Parathyroid adenoma (tissue), 2 donors: ENCODE results near the gene CELA2B.

Experiments
- H2AFZ ChIP-seq: fragments of 300-600 bp; sonication (generic); one replicate; pipeline ENCODE4 v1.7.0; 2017; ENCODE audit warnings: antibody characterized with exemption, mild to moderate bottlenecking
- H3K27ac ChIP-seq: fragments of 300-600 bp; sonication (generic); one replicate; pipeline ENCODE4 v1.7.0; 2017
- H3K27me3 ChIP-seq: fragments of 300-600 bp; sonication (generic); one replicate; pipeline ENCODE4 v1.7.0; 2017; ENCODE audit warnings: low read length; ENCODE audit not compliant: control insufficient read depth, insufficient read depth
- H3K36me3 ChIP-seq: fragments of 300-600 bp; sonication (generic); one replicate; pipeline ENCODE4 v1.7.0; 2017; ENCODE audit warnings: low read length; ENCODE audit not compliant: control insufficient read depth, insufficient read depth
- H3K4me1 ChIP-seq: fragments of 300-600 bp; sonication (generic); one replicate; pipeline ENCODE4 v1.7.0; 2017; ENCODE audit warnings: control low read depth
- H3K4me2 ChIP-seq: fragments of 300-600 bp; sonication (generic); one replicate; pipeline ENCODE4 v1.7.0; 2017; ENCODE audit warnings: low read length
- H3K4me3 ChIP-seq: fragments of 300-600 bp; sonication (generic); one replicate; pipeline ENCODE4 v1.7.0; 2017; ENCODE audit warnings: low read depth, low read length
- H3K79me2 ChIP-seq: fragments of 300-600 bp; sonication (generic); one replicate; pipeline ENCODE4 v1.7.0; 2017; ENCODE audit warnings: control low read depth
- H3K9ac ChIP-seq: fragments of 300-600 bp; sonication (generic); one replicate; pipeline ENCODE4 v1.7.0; 2017; ENCODE audit warnings: mild to moderate bottlenecking
- H3K9me3 ChIP-seq: fragments of 300-600 bp; sonication (generic); one replicate; pipeline ENCODE4 v1.7.0; 2017; ENCODE audit warnings: low read length; ENCODE audit not compliant: control insufficient read depth
- TF ChIP-seq, protein P1 (sequence below): fragments of 300-600 bp; sonication (generic); IDR thresholded peaks from one replicate; pipeline ENCODE4 v1.7.0; 2017; ENCODE audit warnings: antibody characterized with exemption, mild to moderate bottlenecking
- donor health status: primary hyperparathyroidism.

The CELA2B gene

DNA sequence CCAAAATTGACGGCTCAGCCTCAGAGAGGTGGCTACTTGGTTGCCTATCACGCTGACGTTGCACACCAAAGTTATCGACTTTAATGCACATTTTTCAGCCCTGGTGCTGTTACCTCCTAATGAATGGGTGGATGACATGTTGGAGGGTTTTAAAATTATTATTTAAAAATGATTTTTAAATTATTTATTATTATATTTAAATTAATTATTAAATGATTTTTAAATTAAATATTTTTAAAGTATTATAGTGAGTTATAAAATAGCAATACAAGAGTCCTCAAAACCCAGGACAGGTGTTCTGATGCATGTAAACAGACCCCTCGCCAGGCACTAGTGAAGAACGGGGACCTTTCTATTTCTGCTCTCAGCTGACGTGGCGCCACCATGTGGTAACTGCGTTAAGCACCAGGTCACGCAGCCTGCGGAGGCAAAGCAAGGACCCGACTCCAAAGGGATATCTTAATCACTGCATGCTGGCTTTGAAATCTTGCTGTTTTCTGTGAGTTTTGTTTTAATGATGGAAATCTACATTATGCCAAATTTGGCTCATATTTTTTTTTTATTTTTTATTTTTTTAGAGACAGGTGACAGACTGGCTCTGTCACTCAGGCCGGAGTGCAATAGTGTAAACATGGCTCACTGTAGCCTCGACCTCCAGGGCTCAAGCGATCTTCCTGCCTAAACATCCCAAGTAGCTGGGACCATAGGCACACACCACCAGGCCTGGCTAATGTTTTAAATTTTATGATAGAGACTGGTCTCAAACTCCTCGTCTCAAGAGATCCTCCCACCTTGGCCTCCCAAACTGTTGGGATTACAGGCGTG is 25.5 kb downstream of the CELA2B start:
- Histone ChIP-seq H3K27me3 (no peaks in the 10 kb centered on the region), H3K27ac (no peak overlapping the region), H3K79me2 (no peaks in the 10 kb centered on the region), H3K9me3 (no peaks in the 10 kb centered on the region), H3K36me3 (no peaks in the 10 kb centered on the region), H2AFZ (no peak overlapping the region), H3K4me2 (no peak overlapping the region), H3K9ac (no peak overlapping the region), H3K4me1 (no peaks in the 10 kb centered on the region), H3K4me3 (no peak overlapping the region)
- TF ChIP-seq, protein P1, sequence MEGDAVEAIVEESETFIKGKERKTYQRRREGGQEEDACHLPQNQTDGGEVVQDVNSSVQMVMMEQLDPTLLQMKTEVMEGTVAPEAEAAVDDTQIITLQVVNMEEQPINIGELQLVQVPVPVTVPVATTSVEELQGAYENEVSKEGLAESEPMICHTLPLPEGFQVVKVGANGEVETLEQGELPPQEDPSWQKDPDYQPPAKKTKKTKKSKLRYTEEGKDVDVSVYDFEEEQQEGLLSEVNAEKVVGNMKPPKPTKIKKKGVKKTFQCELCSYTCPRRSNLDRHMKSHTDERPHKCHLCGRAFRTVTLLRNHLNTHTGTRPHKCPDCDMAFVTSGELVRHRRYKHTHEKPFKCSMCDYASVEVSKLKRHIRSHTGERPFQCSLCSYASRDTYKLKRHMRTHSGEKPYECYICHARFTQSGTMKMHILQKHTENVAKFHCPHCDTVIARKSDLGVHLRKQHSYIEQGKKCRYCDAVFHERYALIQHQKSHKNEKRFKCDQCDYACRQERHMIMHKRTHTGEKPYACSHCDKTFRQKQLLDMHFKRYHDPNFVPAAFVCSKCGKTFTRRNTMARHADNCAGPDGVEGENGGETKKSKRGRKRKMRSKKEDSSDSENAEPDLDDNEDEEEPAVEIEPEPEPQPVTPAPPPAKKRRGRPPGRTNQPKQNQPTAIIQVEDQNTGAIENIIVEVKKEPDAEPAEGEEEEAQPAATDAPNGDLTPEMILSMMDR: peak; percentile 47

DNA sequence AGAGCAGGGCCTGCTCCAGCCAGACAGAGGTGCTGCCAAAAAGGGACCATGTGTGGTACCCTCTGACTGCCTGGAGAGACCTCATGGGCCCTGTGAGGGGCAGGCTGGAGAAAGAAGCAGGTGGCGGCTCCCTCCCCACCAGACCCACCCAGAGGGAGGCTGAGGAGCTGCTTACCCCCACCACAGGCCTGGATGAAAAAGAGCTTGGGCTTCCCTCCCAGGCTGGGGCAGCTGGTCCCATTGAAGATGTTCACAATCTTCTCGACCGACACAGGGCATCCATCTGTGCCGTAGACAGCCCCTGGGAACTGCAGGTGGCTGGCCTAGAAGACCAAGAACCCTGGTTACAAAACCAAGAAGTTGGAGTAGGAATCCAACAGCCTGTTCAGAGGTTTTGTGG is 28.5 kb downstream of the CELA2B start:
- Histone ChIP-seq H3K9ac (no peak overlapping the region), H3K4me1 (no peaks in the 10 kb centered on the region), H3K79me2 (no peaks in the 10 kb centered on the region), H3K4me2 (no peak overlapping the region), H2AFZ (no peak overlapping the region), H3K27me3 (no peaks in the 10 kb centered on the region), H3K36me3 (no peaks in the 10 kb centered on the region), H3K27ac (no peak overlapping the region), H3K9me3 (no peaks in the 10 kb centered on the region), H3K4me3 (no peak overlapping the region)
- TF ChIP-seq, protein P1: no peak

DNA sequence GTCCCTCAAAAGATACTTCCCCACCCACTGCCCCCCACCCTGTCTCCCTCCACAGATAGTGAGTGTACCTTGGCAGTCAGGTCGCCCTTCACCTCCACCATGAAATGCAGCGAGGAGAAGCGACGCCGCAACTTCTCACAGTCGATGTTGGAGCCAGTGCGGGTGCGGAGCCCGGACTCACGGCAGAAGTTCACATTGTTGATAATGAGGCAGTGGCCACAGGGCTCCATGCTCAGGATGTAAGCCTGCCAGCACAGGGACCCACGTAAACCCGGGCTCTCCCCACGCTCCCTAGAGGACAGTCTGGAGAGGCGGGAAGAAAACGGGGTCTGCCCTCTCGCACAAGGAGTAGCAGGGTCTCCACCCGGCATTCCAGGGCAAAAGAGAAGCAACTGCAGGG is 30.9 kb downstream of the CELA2B start:
- H3K9me3 ChIP-seq: no peaks in the 10 kb centered on the region
- H3K79me2 ChIP-seq: no peaks in the 10 kb centered on the region
- no peak overlapping the region for H3K27ac ChIP-seq
- no peaks in the 10 kb centered on the region for H3K36me3 ChIP-seq
- TF ChIP-seq, protein P1: no peak
- no peaks in the 10 kb centered on the region for H3K4me1 ChIP-seq
- H3K4me3 ChIP-seq: no peak overlapping the region
- H3K9ac ChIP-seq: no peak overlapping the region
- no peak overlapping the region for H3K4me2 ChIP-seq
- H2AFZ ChIP-seq: no peak overlapping the region
- no peaks in the 10 kb centered on the region for H3K27me3 ChIP-seq

DNA sequence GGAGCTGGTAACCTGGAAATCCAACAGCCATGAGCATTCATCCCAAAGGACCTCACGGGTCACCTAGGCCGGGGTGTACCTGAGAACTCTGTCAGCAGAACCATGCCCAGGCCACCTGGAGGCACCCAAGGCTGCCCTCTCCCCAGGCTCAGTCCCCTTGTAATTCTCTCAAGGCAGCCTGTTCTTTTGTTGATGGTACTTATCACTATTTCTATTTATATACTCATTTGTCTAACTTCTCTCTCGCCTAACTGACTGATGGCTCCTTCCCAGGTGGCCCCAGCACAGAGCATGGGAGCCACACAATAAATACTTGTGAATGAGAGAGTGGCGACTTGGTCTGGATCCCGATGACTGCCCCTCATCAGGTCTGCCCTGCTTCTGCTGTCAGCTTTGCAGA is 31.4 kb downstream of the CELA2B start:
- H3K9me3 ChIP-seq: no peaks in the 10 kb centered on the region
- H3K27ac ChIP-seq: no peak overlapping the region
- H3K4me2 ChIP-seq: no peak overlapping the region
- no peaks in the 10 kb centered on the region for H3K36me3 ChIP-seq
- TF ChIP-seq, protein P1: no peak
- no peaks in the 10 kb centered on the region for H3K79me2 ChIP-seq
- H3K9ac ChIP-seq: no peak overlapping the region
- H2AFZ ChIP-seq: no peak overlapping the region
- no peaks in the 10 kb centered on the region for H3K4me1 ChIP-seq
- no peaks in the 10 kb centered on the region for H3K27me3 ChIP-seq
- H3K4me3 ChIP-seq: no peak overlapping the region
